G401 (cell line): Measurements from ENCODE around the gene KLHDC9. TPM values are rescaled to one million over a fixed set of nuclear protein-coding genes. Genes with fewer than 3 reads are reported as not detected.
"Not testable (repeated sequence)": the region's sequence is repeated elsewhere in the genome, so short reads cannot be mapped to it uniquely, and the experiment has no call there.

Source experiments
- DNase-seq: peaks from one replicate; pipeline ENCODE4 v3.0.0-alpha.2; 2015; ENCODE audit warnings: low spot score
- in situ Hi-C: cut with HindIII; loops from 2 replicates; pipeline ENCODE4 v1.10.0; 2016; ENCODE audit warnings: low sequenced_read_pairs, mixed read lengths
- total RNA-seq: library from RNA; depleted of rRNA; stranded (reverse); fragments of >200 nt; shearing (Covaris generic); gene quantifications from 2 replicates; pipeline ENCODE4 v1.2.3, GENCODE V29; 2014

The KLHDC9 gene
- total RNA-seq, 1 experiment from 2014 or later = 6.3 TPM

DNA sequence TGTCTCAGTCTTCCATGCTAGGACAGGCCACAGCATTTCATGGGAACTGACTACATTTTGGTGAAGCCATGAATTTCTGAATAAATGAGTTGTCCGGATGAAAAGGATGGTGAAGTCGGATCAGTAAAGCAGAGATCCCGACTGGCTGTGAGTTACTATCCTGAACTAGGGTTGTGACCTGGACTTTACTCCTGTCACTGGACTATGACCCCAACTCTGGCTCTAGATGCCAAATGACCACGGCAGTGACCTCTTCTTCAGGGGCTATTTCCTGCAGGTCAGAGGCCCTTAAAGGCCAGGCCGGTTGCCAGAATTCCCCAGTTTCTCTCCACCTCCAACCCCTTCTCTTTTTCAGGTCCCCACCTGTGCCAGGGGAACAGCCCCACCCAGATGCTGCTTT lies 7.1 kb upstream of the KLHDC9 start:
- in situ Hi-C loops = no loop called here
- no peak for DNase-seq

GRCh38 chr1:161091796-161092507 lies 6.2 kb upstream of the KLHDC9 start:
- in situ Hi-C loops = no loop called here
- DNase-seq = no peak

GRCh38 chr1:161092621-161093028 lies 5.5 kb upstream of the KLHDC9 start:
- no peak for DNase-seq
- in situ Hi-C loops = no loop called here

GRCh38 chr1:161094481-161094880 lies 3.7 kb upstream of the KLHDC9 start:
- no peak for DNase-seq
- in situ Hi-C loops = no loop called here

- no peak for DNase-seq
- in situ Hi-C loops = no loop called here
Measured at GRCh38 chr1:161095230-161095629, 2.9 kb upstream of the KLHDC9 start.

- no peak for DNase-seq
- in situ Hi-C loops = no loop called here
Measured at GRCh38 chr1:161096015-161096414, 2.1 kb upstream of the KLHDC9 start.

- in situ Hi-C loops = no loop called here
- DNase-seq = no peak
Measured at GRCh38 chr1:161096530-161096929, 1.6 kb upstream of the KLHDC9 start.

- in situ Hi-C loops = no loop called here
- DNase-seq = peak; percentile 33
Measured at GRCh38 chr1:161099090-161099802, 1.1 kb downstream of the KLHDC9 start.

DNA sequence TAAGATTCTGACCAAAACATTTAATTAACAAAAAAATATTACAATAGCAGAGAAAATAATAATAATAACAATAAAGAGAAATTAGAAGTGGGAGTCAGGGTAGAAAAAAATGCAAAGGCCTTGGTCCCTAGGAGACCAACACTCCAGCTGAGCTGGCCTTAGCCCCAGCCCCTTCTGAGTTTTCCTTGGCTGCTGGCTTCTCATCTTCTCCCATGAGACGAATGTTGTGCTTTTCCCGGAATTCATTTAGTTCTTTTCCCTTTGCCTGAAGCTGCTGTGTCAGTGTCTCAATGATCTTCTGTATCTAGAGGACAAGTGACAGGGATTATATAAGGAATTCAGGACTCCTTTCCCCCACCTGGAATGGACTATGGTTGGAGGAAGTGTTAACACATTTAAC lies 2.4 kb downstream of the KLHDC9 start:
- in situ Hi-C loops = no loop called here
- no peak for DNase-seq

- in situ Hi-C loops = no loop called here
- no peak for DNase-seq
Measured at GRCh38 chr1:161106431-161106830, 8.3 kb downstream of the KLHDC9 start.

DNA sequence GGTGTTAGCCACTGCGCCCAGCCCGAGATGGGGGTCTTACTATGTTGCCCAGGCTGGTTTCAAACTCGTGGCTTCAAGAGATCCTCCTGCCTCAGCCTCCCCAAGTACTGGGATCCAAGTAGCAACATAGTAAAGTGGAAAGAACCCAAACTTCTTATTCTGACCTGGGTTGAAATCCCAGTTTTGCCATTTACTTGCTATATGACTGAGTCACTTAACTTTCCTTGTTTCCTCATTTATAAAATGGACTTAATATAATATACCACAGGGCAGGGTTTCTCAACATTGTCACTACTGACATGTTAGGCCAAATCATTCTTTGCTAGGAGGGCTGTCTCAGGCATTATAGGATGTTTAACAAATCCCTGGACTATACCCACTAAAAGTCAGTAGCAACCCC lies 13.0 kb downstream of the KLHDC9 start:
- in situ Hi-C loops = no loop called here
- no peak for DNase-seq

DNA sequence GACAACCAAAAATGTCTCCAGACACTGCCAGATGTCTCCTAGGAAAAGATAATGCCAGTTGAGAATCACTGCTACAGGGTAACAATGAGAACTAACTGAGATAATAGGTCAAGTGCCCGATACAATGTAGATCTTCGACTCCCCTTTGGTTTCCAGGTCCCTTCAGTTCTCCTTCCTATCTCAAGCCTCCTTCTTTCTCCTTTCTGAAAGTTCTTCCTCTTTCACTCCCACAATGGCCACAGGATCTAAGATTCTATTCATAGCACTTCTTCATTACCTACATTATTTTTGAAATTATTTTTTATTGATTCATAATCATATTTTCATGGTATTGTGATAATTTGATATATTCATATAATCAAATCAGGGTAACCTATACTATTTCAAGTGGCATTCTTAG lies 13.4 kb downstream of the KLHDC9 start:
- no peak for DNase-seq
- in situ Hi-C loops = no loop called here

DNA sequence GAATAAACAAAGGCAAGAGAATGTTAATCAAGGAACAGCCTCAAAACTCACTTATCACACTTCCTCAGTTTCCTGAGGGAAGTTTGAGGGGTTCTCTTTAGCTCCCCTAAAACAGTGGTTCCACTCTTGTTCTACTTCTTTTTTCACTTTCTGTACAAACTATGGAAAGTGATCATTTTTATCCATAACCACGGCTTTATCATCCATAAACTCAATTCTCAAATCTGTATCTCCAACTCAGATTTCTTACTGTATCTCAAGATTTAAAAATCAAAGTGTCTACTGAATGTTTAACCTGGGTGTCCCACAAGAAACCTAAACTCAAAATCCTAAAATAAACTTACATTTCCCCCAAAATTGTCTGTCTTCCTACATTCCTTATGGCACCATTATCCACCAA lies 15.8 kb downstream of the KLHDC9 start:
- DNase-seq = no peak
- in situ Hi-C loops = no loop called here

GRCh38 chr1:161114556-161114955 lies 16.4 kb downstream of the KLHDC9 start:
- in situ Hi-C loops = no loop called here
- no peak for DNase-seq

DNA sequence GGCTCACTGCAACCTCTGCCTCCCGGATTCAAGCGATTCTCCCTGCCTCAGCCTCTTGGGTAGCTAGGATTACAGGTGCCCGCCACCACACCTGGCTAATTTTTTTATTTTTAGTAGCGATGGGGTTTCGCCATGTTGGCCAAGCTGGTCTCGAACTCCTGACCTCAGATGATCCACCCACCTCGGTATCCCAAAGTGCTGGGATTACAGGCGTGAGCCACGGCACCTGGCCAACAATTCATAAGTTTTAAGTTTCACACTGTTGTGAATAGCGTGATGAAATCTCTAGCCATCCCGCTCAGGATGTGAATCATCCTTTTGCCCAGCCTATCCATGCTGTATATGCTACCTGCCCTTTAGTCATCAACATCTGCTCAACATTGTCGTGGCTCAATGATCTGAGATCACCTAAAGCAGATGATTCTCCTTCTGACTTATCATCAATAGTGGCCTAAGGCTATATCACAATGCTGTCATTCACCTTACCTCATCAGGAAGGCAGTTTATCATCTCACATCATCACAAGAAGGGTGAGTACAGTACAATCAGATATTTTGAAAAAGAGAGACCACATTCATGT lies 17.1 kb downstream of the KLHDC9 start:
- no peak for DNase-seq
- in situ Hi-C loops = no loop called here

DNA sequence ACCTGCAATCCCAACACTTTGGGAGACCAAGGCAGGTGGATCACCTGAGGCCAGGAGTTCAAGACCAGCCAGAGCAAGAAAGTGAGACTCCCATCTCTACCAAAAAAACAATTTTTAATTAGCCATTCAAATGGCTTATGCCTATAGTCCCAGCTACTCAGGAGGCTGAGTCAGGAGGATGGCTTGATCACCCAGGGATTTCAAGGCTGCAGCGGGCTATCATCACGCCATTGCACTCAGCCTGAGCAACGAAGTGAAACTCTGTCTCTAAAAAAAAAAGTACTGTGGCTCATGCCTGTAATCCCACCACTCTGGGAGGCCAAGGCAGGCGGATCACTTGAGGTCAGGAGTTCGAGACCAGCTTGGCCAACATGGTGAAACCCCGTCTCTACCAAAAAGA lies 17.8 kb downstream of the KLHDC9 start:
- DNase-seq, in situ Hi-C loops: not testable (repeated sequence)

- DNase-seq = peak; percentile 87
- in situ Hi-C loops = no loop called here
Measured at GRCh38 chr1:161117759-161118581, 19.8 kb downstream of the KLHDC9 start, which contains the start of the genes NIT1 and PFDN2. Gene NIT1, plus strand, starts transcription at chr1:161118105. Its CDS starts 72 bp downstream, at chr1:161118177. Gene PFDN2, minus strand, starts transcription at chr1:161118037. Its CDS starts 11 bp downstream, at chr1:161118026.

DNA sequence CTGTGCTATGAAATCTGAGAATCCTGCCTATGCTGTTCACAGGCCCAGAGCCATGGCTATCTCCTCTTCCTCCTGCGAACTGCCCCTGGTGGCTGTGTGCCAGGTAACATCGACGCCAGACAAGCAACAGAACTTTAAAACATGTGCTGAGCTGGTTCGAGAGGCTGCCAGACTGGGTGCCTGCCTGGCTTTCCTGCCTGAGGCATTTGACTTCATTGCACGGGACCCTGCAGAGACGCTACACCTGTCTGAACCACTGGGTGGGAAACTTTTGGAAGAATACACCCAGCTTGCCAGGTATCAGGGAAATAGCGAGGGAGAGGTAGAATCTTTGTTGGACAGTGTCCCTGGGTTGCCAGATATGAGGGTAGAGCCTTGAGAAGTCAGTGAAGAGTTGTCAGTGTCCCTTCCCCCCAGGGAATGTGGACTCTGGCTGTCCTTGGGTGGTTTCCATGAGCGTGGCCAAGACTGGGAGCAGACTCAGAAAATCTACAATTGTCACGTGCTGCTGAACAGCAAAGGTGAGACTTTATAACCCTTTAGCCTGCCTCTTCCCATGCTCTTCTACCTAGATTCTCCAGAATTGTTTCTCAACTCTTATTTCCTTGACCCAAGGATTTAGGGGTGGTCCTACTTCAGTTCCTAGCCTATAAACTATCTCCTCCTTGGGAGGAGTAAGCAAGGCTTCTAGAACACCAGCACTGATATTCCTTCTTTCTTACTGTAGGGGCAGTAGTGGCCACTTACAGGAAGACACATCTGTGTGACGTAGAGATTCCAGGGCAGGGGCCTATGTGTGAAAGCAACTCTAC lies 21.1 kb downstream of the KLHDC9 start:
- peak; percentile 42 for DNase-seq
- in situ Hi-C loops = no loop called here
